ENCODE measurements around the gene GPC6.

Gene GPC6

DNA sequence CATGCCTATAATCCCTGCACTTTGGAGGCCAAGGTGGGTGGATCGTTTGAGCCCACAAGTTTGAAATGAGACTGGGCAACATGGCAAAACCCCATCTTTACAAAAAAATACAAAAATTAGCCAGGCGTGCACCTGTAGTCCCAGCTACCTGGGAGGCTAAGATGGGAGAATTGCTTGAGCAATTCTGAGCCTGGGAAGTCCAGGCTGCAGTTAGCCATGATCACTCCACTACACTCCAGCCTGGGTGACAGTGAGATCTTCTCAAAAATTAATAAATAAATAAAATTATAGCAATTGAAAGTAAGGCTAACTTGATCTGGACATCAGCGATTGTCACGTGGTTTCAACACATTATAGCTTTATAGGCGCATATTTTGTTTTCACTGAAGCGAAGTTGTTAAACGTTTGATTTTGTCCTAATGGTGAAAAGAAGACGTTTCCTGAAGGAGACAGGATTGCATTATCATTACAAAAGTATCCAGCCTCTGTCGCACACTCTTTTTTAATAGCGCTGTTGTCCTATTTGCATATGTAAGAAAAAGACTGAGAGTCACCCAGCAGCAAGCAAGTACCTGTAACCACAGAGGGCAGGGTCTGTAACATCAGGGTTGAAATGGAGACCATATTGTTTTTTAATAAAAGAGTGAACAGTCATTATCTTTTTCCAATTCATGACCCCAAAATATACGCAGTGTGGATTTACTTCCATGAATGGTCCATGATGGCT is 917.2 kb downstream of the GPC6 start:
- DNase-seq, result no peak

DNA sequence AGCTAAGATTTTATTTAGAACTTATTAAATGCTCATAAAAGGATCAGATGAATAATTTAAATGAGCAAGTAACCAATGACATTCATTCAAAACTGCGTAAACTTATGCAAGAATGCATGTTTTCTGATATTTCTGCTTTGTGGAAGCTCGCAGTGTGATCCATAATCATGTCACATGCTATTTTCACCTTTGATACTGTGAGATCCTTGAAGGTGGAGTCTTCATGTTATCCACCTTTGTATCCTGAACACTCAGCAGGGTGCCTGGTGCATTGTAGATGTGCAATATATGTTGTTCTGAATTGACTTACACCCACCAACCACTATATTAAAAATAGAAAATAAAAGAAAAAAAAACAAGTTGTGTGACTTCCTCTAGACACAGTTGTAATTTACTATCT is 919.4 kb downstream of the GPC6 start:
- DNase-seq, result no peak

- no peak for DNase-seq
Measured at GRCh38 chr13:94153586-94153985, 927.0 kb downstream of the GPC6 start.

DNA sequence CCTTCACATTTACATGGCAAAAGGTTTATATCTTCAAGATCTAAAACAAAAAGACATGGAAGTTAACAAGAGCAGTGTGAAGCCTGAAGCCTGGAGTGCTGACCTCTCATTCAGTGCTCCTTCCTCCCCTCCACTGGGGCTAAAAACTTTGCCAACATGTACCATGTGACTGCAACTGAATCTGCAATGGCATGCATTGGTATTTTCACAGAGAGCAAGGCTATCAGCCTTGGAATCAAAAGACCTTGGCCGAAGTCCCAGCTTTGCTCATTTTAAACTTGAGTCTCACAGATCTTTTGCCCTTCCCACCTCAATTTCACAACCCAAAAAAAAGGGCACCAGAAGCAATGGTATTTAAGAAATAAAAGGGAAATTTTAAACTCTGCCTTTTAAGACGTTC is 927.8 kb downstream of the GPC6 start:
- no peak for DNase-seq

DNA sequence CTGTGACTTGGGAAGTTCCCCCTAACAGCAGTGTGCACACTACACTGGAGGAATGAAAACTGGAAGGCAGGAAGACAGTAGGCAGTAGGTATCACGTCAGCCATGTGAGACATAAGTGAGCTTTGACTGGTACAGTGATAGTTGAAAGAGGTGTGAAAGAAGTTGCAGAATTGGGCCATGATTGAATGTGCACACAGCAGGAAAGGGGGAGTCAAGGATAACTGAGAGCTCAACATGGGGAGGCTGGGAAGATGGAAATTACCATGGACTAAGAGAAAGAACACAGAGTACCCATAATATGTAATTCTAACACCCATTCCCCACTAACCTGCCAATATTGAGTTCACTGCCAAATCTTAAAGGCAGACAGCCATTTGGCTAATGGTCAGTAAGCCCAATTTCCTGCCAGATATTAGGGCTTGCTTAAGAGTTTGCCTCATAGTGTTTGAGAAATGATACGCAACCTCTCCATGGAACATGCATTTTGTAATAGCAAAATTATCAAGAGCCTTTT is 931.2 kb downstream of the GPC6 start:
- DNase-seq, result no peak

GRCh38 chr13:94160875-94161274 is 934.3 kb downstream of the GPC6 start:
- DNase-seq, result no peak

DNA sequence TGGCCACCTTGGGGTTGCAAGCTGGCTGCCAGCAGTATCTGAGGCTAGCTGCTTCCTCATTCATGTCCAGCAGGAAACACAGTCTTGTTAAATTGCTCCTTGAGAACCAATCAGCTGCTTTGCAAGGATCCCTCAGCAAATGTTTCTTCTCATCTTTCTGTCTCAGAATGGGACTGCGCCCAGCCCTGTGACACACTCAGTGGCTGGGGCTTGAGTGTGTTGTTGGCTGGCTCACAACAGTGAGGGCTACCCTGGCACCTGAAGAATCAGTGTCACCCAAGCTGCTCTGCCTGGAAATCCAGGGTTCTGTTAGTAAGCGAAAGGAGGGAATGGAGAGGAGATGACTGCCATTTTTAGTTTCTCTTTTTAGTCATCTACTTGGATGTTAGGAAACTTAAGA is 935.7 kb downstream of the GPC6 start:
- no peak for DNase-seq

- no peak for DNase-seq
Measured at GRCh38 chr13:94163535-94163934, 936.9 kb downstream of the GPC6 start.

DNA sequence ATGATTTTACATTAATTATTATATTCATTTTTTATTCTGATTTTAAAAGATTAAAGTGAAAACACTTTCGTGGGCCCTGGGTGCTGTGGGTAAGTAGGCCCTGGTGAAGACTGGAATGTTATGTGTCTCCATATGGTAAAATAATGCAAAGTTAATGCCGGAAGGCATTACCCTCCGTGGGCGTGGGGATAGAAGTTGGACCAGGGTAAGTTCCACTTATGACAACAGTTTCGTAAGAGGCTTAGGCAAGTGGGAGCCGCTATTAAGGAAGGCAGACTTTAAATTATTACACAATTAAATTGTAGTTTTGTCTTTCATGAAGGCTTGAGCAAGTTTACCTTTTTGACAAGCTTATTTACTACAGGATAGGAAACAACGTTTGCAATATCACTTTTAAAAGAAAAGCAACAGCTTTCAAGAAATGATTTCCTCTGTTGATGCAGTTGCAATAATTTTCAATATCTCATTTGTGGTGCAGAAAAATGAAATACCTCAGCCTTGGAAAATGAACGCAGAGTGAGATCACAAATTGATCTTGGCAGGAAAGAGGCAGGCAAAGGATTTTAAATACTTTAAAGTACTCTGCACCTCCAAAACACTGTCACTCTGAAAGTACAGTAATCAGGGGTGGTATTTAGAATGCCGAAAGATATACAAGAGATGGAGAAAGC is 942.3 kb downstream of the GPC6 start:
- DNase-seq, result no peak

GRCh38 chr13:94169454-94170144 is 943.0 kb downstream of the GPC6 start:
- DNase-seq, result no peak

- DNase-seq, result no peak
Measured at GRCh38 chr13:94170145-94170571, 943.6 kb downstream of the GPC6 start.

DNA sequence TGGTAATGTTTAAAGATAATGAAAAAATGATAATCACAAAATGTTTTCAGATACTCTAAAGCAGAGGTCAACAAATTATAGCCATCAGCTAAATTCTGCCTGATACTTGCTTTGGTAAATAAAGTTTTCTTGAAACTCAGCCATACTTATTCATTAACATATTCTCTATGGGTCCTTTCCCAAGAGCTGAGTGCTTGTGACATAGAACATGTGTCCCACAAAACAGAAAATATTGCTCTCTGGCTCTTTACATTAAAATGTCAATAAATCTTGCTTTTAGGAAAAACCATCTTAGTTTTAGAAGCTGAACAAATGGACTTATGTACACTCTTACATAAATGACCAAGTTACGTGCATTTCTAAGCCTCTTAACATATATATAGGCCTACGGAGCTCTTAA is 945.8 kb downstream of the GPC6 start:
- no peak for DNase-seq

DNA sequence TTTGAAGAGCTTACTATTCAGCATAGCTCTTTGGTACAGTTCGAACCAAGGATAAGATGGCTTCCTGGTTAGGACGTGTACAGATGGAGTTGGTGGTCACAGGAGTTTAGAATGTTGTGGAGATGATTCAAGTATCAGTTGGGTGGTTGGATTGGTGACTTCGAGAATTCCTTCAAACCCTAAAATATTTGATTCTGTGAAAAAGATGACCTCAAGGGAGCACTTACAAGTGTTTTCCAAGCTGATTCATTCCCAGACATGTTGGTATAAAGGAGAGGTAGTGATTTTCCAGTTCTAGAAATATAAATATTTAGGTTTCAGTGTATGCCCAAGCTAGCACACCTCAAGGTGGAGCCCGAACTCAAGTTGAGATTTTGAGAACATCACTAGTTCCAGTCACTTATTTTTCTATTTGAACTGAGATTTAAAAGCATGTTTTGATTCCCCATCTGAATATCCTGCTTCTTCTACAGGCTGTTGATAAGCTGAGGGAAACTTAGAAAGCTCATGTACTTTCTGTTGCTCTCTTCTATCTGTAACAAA is 946.8 kb downstream of the GPC6 start:
- DNase-seq, result no peak

DNA sequence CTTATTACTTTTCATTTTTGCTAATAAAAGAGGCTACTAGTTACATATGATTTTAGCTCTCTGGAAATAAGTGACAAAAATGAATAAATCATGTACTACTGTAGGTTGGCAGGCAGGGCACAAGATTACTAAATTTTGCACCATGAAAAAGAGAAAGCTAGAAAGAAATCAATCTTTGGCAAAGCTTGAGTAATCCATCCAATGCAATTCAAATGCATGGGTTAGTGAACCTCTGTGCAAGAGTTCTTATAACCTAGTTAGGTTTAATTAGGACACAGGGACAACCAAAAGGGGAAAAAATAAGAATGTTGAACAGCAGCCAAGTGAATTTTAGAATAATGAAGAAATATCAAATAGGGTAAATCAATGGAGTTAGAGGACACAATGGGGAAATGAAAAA is 947.4 kb downstream of the GPC6 start:
- DNase-seq, result no peak

- no peak for DNase-seq
Measured at GRCh38 chr13:94175076-94175475, 948.5 kb downstream of the GPC6 start.

- no peak for DNase-seq
Measured at GRCh38 chr13:94176561-94176960, 950.0 kb downstream of the GPC6 start.

- no peak for DNase-seq
Measured at GRCh38 chr13:94177041-94177440, 950.4 kb downstream of the GPC6 start.

DNA sequence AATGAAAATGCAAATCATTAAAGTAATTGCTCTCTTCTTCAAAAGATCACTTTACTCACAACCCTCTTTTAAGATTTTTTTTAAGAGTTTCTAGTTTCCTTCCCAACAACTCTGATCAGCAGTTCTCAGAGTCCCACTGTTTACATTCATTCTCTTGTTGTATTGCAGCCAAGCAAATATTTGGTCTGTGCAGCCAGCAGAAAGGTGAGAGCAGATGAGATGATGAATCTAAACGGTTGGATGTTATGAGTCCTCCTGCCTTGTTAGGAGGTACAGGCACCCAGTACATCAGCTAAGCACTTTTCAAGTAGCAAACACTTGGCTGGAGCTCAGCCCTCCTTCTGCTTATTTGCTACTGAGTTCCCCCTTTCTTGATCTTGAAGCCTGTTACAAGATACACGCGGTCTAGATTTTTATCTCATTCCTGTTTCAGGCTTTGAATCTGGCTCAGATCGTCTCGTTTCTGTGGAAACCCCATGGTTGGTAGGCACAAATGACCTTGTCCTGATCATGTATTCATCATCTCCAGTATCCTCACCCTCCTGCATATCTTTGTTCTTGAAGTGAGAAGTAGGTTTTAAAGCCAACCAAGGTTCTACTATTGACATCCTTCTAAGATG is 952.1 kb downstream of the GPC6 start:
- DNase-seq, result no peak

GRCh38 chr13:94181461-94182107 is 955.0 kb downstream of the GPC6 start:
- no peak for DNase-seq

GRCh38 chr13:94182185-94182761 is 955.7 kb downstream of the GPC6 start:
- DNase-seq, result no peak

DNA sequence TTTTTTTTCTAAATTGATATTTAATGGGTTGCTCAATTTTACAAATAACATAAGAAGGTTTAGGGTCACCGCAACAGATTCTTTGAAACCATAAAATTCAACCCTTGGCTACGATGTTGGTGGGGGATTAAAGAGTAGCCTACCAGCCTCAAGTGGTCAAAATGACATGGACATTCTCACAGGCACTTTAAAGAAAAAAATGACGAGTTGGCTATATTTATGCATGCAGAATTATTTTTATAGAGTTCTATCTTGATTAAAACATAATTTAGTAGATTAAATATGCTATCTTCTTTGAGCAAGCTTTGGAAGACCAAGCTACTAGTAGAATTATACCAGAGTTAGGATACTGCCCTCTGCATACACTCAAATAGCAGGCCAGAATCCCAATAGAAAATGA is 959.9 kb downstream of the GPC6 start:
- DNase-seq, result no peak

DNA sequence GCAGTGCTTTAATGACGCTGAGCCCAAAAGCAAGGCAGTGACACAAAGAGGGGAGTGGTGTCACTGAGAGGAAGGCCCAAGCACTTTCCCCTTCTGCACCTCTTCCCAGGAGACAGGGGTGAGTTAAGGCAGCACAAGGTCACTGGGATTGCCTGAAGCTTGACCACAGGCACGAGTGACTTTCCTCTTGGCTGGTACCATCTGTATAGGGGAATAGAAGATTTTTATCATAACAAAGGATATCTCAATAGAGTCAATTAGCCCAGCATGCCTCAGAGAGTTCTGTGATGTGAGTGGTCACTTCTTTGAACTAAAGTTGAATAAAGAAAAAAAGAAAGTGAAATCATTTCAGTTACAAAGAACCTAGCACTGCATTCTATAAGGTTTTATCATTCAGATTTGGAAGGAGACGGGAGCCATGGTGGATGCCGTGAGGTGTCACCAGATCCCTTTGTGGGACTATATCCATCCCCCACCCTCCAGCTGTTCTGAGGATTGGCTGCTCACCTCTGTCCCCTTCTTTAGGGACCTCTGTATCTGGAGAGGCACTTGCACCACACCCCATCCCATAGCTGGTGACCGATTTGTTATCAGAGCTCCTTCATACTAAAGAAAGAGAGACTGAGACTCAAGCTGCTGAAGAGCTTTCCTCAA is 961.7 kb downstream of the GPC6 start:
- no peak for DNase-seq

Data from T1000 (cell line).